Measurements from ENCODE around the gene PPP1R13L.

PPP1R13L gene

GRCh38 chr19:45446295-45446694 lies 41.4 kb upstream of the PPP1R13L start:
- TF ChIP-seq CTCF (conservative IDR thresholded peaks at IDR 0.05) = peak; percentile 61
- no peak overlapping the region for H3K27ac ChIP-seq

- TF ChIP-seq CTCF (conservative IDR thresholded peaks at IDR 0.05) = no peak
- H3K27ac ChIP-seq = peak overlapping the region; percentile 71; the same call in 1 of the 2 replicates
Measured at GRCh38 chr19:45445139-45445538, 40.3 kb upstream of the PPP1R13L start.

GRCh38 chr19:45444318-45445041 lies 39.6 kb upstream of the PPP1R13L start:
- TF ChIP-seq CTCF (conservative IDR thresholded peaks at IDR 0.05) = peak; percentile 29; the same call in 1 of the 2 replicates
- peak overlapping the region; percentile 71 for H3K27ac ChIP-seq

- no peak for TF ChIP-seq CTCF (conservative IDR thresholded peaks at IDR 0.05)
- H3K27ac ChIP-seq = peak overlapping the region; percentile 71
Measured at GRCh38 chr19:45443462-45444317, 38.8 kb upstream of the PPP1R13L start.

GRCh38 chr19:45442778-45443461 lies 38.1 kb upstream of the PPP1R13L start:
- H3K27ac ChIP-seq = peak overlapping the region; percentile 71; the same call in 1 of the 2 replicates
- TF ChIP-seq CTCF (conservative IDR thresholded peaks at IDR 0.05) = no peak

GRCh38 chr19:45442408-45442777 lies 37.5 kb upstream of the PPP1R13L start:
- TF ChIP-seq CTCF (conservative IDR thresholded peaks at IDR 0.05) = no peak
- no peak overlapping the region for H3K27ac ChIP-seq

Measured in VCaP (cell line).